SK-N-SH treated with all-trans-retinoic acid at 6 μM for 48 hours (cell line): Measurements from ENCODE around the gene MAP4K4.

Experiments used
- ATAC-seq: fragments of 200-7000 bp; cut with Tn5 transposase; 3 replicates; pipeline ENCODE4 v1.9.1; 2020; ENCODE audit warnings: mild to moderate bottlenecking, moderate library complexity
- ARNTL ChIP-seq: fragments of 450-650 bp; formaldehyde crosslinking; IDR thresholded peaks from 2 replicates; pipeline ENCODE4 v1.5.0; 2020; ENCODE audit warnings: low read depth, mild to moderate bottlenecking, moderate library complexity, borderline replicate concordance
- BACH2 ChIP-seq: fragments of 250-450 bp; sonication (Bioruptor Pico); IDR thresholded peaks from 2 replicates; pipeline ENCODE4 v1.9.0; 2021; ENCODE audit warnings: mild to moderate bottlenecking, borderline replicate concordance
- CREB5 ChIP-seq: fragments of 250-450 bp; sonication (Bioruptor Pico); IDR thresholded peaks from 2 replicates; pipeline ENCODE4 v1.5.1; 2020; ENCODE audit warnings: low read depth, mild to moderate bottlenecking, moderate library complexity
- CSDC2 ChIP-seq: fragments of 250-450 bp; sonication (Bioruptor Pico); IDR thresholded peaks from 2 replicates; pipeline ENCODE4 v1.5.0; 2020; ENCODE audit warnings: mild to moderate bottlenecking, moderate library complexity
- CSRNP3 ChIP-seq: fragments of 250-450 bp; sonication (Bioruptor Pico); IDR thresholded peaks from 2 replicates; pipeline ENCODE4 v1.5.1; 2021; ENCODE audit warnings: mild to moderate bottlenecking, moderate library complexity
- ESRRG ChIP-seq: fragments of 250-450 bp; sonication (Bioruptor Pico); IDR thresholded peaks from 2 replicates; pipeline ENCODE4 v1.6.1; 2021; ENCODE audit warnings: mild to moderate bottlenecking
- GLIS3 ChIP-seq: fragments of 250-450 bp; sonication (Bioruptor Pico); IDR thresholded peaks from 2 replicates; pipeline ENCODE4 v1.5.0; 2020; ENCODE audit warnings: mild to moderate bottlenecking, moderate library complexity
- OSR1 ChIP-seq: fragments of 250-450 bp; sonication (Bioruptor Pico); IDR thresholded peaks from 2 replicates; pipeline ENCODE4 v1.8.0; 2022; ENCODE audit warnings: moderate library complexity, mild to moderate bottlenecking, inconsistent platforms
- PATZ1 ChIP-seq: fragments of 250-450 bp; sonication (Bioruptor Pico); IDR thresholded peaks from 2 replicates; pipeline ENCODE4 v1.8.0; 2020; ENCODE audit warnings: mild to moderate bottlenecking, moderate library complexity, borderline replicate concordance
- POU6F1 ChIP-seq: fragments of 250-450 bp; sonication (Bioruptor Pico); IDR thresholded peaks from 2 replicates; pipeline ENCODE4 v1.8.0; 2021; ENCODE audit warnings: low read depth, mild to moderate bottlenecking, moderate library complexity, borderline replicate concordance
- PPARA ChIP-seq: fragments of 250-450 bp; sonication (Bioruptor Pico); IDR thresholded peaks from 2 replicates; pipeline ENCODE4 v1.5.0; 2020; ENCODE audit warnings: mild to moderate bottlenecking, borderline replicate concordance
- RARB ChIP-seq: fragments of 250-450 bp; sonication (Bioruptor Pico); IDR thresholded peaks from 2 replicates; pipeline ENCODE4 v1.8.0; 2021; ENCODE audit warnings: mild to moderate bottlenecking, moderate library complexity
- SNAI2 ChIP-seq: fragments of 250-450 bp; sonication (Bioruptor Pico); IDR thresholded peaks from 2 replicates; pipeline ENCODE4 v1.5.0; 2020; ENCODE audit warnings: mild to moderate bottlenecking, moderate library complexity
- TCF4 ChIP-seq: fragments of 250-450 bp; sonication (Bioruptor Pico); IDR thresholded peaks from 2 replicates; pipeline ENCODE4 v1.8.0; 2021; ENCODE audit warnings: mild to moderate bottlenecking, moderate library complexity, borderline replicate concordance
- TOX ChIP-seq: fragments of 250-450 bp; sonication (Bioruptor Pico); IDR thresholded peaks from 2 replicates; pipeline ENCODE4 v1.8.0; 2021; ENCODE audit warnings: mild to moderate bottlenecking, moderate library complexity, borderline replicate concordance
- TSHZ2 ChIP-seq: fragments of 250-450 bp; sonication (Bioruptor Pico); IDR thresholded peaks from 2 replicates; pipeline ENCODE4 v1.5.0; 2020; ENCODE audit warnings: mild to moderate bottlenecking, moderate library complexity
- ZFP3 ChIP-seq: fragments of 250-450 bp; sonication (Bioruptor Pico); IDR thresholded peaks from 2 replicates; pipeline ENCODE4 v1.5.0; 2020; ENCODE audit warnings: mild to moderate bottlenecking, moderate library complexity
- ZNF565 ChIP-seq: fragments of 450-650 bp; formaldehyde crosslinking; conservative IDR thresholded peaks from 2 replicates; pipeline ENCODE4 v1.5.0; 2020; ENCODE audit warnings: low read depth, mild to moderate bottlenecking, moderate library complexity
- ZNF70 ChIP-seq: fragments of 450-650 bp; formaldehyde crosslinking; IDR thresholded peaks from 2 replicates; pipeline ENCODE4 v1.5.0; 2020; ENCODE audit warnings: mild to moderate bottlenecking, moderate library complexity
- ZNF8 ChIP-seq: fragments of 450-650 bp; formaldehyde crosslinking; IDR thresholded peaks from 2 replicates; pipeline ENCODE4 v1.5.0; 2020; ENCODE audit warnings: mild to moderate bottlenecking, moderate library complexity

Gene MAP4K4

GRCh38 chr2:101821059-101821805 lies 123.7 kb downstream of the MAP4K4 start:
- no peak for TF ChIP-seq ZNF8
- no peak for TF ChIP-seq ZNF70
- TF ChIP-seq ARNTL (CRISPR knock-in tag), result no peak
- TF ChIP-seq GLIS3, result no peak
- no peak for TF ChIP-seq TCF4
- no peak for TF ChIP-seq RARB (CRISPR knock-in tag)
- TF ChIP-seq ZFP3 (CRISPR knock-in tag), result no peak
- TF ChIP-seq PATZ1, result no peak
- no peak for TF ChIP-seq POU6F1 (CRISPR knock-in tag)
- no peak for ATAC-seq

- no peak for TF ChIP-seq ARNTL (CRISPR knock-in tag)
- no peak for TF ChIP-seq CSRNP3
- no peak for TF ChIP-seq PPARA
- no peak for TF ChIP-seq ZNF70
- no peak for TF ChIP-seq POU6F1 (CRISPR knock-in tag)
- TF ChIP-seq GLIS3, result no peak
- TF ChIP-seq ZNF565 (CRISPR knock-in tag), result no peak
- no peak for TF ChIP-seq RARB (CRISPR knock-in tag)
- no peak for TF ChIP-seq OSR1 (CRISPR knock-in tag)
- no peak for TF ChIP-seq TOX (CRISPR knock-in tag)
- no peak for TF ChIP-seq BACH2 (CRISPR knock-in tag)
- no peak for TF ChIP-seq TSHZ2 (CRISPR knock-in tag)
- no peak for TF ChIP-seq CSDC2 (CRISPR knock-in tag)
- no peak for TF ChIP-seq ESRRG
- no peak for TF ChIP-seq ZNF8
- TF ChIP-seq TCF4, result no peak
- ATAC-seq, result no peak
Measured at GRCh38 chr2:101821828-101822458, 124.4 kb downstream of the MAP4K4 start.

- peak; percentile 11; the same call in 1 of the 3 replicates for ATAC-seq
- TF ChIP-seq POU6F1 (CRISPR knock-in tag) (no peak), ARNTL (CRISPR knock-in tag) (no peak), ZNF565 (CRISPR knock-in tag) (no peak), CREB5 (no peak), PPARA (no peak), OSR1 (CRISPR knock-in tag) (no peak), CSRNP3 (no peak), TOX (CRISPR knock-in tag) (no peak), SNAI2 (no peak), ZFP3 (CRISPR knock-in tag) (no peak)
Measured at GRCh38 chr2:101823347-101823791, 125.9 kb downstream of the MAP4K4 start.
